Breast epithelium (tissue), 3 donors: ENCODE data around the gene NYNRIN.

Source experiments
- CTCF ChIP-seq, 3 donors: fragments of 450-650 bp; IDR thresholded peaks; one replicate each; pipeline ENCODE4 v1.5.1; 2016 to 2017; ENCODE audit warnings: antibody characterized with exemption in 3 of 3, mild to moderate bottlenecking in 3 of 3, moderate library complexity in 3 of 3
- POLR2A ChIP-seq: fragments of 450-650 bp; IDR thresholded peaks from one replicate; pipeline ENCODE4 v1.6.1; 2016; ENCODE audit warnings: antibody characterized with exemption, mild to moderate bottlenecking, moderate library complexity
- POLR2AphosphoS5 ChIP-seq, 3 donors: sonication (generic); formaldehyde crosslinking; IDR thresholded peaks; one replicate each; pipeline ENCODE4 v1.6.1; 2017; ENCODE audit warnings: antibody characterized with exemption in 3 of 3

DNA sequence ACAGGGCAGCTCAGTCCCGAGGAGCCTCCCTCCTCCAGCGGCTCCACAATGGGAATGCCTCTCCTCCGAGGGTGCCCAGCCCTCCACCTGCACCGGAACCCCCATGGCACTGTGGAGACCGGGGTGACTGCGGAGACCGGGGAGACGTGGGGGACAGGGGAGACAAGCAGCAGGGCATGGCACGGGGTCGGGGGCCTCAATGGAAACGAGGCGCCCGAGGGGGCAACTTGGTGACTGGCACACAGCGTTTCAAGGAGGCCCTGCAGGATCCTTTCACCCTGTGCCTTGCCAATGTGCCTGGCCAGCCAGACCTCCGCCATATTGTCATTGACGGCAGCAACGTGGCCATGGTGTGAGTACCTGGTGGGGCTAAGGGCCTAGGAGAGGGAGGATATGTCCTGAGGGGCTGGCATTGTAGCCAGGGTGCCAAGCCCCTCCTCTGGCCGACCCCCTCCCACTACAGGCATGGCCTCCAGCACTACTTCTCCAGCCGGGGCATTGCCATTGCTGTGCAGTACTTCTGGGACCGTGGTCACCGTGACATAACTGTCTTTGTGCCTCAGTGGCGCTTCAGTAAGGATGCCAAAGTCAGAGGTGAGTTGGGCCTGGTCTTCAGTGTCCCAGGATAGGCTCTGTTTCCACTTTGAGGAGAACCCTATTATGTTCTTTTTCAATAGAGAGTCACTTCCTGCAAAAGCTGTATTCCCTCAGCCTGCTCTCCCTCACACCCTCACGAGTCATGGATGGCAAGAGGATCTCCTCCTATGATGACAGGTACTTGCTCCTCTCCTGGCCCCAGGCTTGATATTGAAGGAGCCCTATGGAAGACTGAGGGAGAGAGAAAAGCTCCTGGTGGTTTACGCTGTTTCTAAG is 33.7 kb downstream of the NYNRIN start:
- TF ChIP-seq POLR2A, result no peak
- TF ChIP-seq CTCF (IDR thresholded peaks at IDR 0.05), result no peak
- no peak for TF ChIP-seq POLR2AphosphoS5 (IDR thresholded peaks at IDR 0.05)
